GM13976 (cell line): ENCODE measurements around the gene DPP7.

Experiments used
- DNase-seq: peaks from one replicate; pipeline ENCODE4 v3.0.0; 2012; ENCODE audit warnings: low spot score
- in situ Hi-C: fragments of 300-500 bp; cut with MboI; formaldehyde crosslinking; loops from one replicate; pipeline ENCODE4 v1.12.0; 2022; ENCODE audit warnings: low sequenced_read_pairs, mixed read lengths, inconsistent platforms; ENCODE audit not compliant: unreplicated experiment
- TF ChIP-seq, protein P1 (sequence below): IDR thresholded peaks from 2 replicates; pipeline ENCODE4 v1.5.1; 2012; ENCODE audit warnings: borderline replicate concordance, mild to moderate bottlenecking; ENCODE audit not compliant: insufficient read depth; ENCODE audit errors: extremely low read depth, missing control alignments, control extremely low read depth

DPP7 gene

DNA sequence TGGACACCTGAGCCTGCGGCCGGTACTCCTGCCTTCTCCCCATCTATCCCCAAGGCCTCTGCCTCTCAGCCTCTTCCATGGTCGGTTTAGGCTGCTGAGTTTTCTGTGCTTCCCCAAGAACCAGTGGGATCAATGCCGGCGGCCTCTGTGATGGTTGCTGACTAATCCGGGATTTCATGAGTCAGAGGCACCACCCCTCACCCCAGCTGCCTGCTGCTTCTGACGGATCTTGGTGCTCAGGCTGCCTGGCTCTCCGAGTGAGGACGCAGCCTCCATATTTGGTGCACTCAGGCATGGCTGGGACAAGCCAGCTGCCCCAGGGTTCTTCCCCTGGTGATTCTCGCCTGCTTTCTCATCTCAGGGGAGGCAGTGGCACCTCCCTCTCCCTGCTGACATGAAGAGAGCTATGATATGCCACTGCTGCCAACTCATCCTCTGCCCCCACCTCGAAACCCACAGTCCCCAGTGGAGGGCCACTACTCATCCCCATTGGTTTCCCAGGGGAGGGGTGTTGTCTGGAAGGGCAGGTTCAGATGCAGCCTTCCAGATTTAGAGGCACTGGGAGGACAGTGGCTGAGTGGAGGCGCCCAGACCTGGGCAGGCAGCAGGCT, 31.0 kb downstream of the DPP7 start:
- DNase-seq, result no peak
- in situ Hi-C loops, result no loop called here
- TF ChIP-seq, protein P1, sequence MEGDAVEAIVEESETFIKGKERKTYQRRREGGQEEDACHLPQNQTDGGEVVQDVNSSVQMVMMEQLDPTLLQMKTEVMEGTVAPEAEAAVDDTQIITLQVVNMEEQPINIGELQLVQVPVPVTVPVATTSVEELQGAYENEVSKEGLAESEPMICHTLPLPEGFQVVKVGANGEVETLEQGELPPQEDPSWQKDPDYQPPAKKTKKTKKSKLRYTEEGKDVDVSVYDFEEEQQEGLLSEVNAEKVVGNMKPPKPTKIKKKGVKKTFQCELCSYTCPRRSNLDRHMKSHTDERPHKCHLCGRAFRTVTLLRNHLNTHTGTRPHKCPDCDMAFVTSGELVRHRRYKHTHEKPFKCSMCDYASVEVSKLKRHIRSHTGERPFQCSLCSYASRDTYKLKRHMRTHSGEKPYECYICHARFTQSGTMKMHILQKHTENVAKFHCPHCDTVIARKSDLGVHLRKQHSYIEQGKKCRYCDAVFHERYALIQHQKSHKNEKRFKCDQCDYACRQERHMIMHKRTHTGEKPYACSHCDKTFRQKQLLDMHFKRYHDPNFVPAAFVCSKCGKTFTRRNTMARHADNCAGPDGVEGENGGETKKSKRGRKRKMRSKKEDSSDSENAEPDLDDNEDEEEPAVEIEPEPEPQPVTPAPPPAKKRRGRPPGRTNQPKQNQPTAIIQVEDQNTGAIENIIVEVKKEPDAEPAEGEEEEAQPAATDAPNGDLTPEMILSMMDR, result no peak

DNA sequence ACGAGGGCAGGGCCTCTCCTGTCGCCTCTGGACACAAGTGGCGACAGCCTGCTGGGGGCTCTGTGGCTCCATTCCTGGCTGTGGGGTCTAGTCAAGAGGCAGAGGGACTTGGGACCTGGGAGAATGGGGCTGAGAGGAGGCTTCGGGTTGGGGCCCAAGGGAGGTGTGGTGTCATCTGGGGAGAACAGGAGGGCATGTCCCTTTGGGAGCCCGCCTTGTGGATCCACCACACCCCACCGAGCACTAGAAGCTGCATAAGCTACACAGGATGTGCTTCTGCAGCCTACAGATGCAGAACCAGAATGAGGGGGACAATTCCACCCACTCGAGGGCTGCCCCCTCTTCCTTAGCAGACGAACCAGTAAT, 31.6 kb downstream of the DPP7 start:
- in situ Hi-C loops, result no loop called here
- no peak for DNase-seq
- TF ChIP-seq, protein P1, result no peak

DNA sequence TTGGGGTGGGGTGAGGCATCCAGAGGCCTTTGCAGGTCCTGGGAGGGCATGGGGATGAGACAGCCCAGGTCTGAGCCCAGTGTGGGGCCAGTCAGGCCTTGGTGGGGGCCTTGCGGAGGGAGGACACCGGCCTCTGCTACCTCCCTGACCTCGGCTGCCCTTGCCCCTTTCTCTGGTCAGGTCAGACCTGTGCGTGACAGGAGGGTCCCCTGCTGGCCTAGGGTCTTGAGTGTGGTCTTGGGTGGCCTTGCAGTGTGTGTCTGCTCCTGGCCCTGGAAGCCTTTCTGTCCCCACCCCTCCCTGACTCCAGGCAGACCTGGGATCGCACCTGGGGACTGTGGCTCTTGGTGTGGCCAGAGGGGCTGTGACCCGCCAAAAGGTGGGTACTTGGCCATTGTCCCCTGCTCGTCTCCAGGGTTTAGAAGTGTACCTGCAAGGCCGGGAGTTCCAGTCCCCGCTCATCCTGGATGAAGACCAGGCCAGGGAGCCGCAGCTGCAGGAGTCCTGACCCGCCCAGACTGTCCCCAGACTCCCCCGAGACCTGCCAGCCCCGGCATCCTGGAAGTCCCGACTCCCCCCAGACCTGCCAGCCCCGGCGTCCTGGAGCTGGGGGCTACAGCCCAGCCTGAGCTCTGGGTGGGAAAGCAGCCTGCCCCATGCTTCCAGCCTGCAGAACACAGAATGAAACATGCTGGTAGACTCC, 32.2 kb downstream of the DPP7 start:
- TF ChIP-seq, protein P1, result no peak
- no peak for DNase-seq
- in situ Hi-C loops, result no loop called here

DNA sequence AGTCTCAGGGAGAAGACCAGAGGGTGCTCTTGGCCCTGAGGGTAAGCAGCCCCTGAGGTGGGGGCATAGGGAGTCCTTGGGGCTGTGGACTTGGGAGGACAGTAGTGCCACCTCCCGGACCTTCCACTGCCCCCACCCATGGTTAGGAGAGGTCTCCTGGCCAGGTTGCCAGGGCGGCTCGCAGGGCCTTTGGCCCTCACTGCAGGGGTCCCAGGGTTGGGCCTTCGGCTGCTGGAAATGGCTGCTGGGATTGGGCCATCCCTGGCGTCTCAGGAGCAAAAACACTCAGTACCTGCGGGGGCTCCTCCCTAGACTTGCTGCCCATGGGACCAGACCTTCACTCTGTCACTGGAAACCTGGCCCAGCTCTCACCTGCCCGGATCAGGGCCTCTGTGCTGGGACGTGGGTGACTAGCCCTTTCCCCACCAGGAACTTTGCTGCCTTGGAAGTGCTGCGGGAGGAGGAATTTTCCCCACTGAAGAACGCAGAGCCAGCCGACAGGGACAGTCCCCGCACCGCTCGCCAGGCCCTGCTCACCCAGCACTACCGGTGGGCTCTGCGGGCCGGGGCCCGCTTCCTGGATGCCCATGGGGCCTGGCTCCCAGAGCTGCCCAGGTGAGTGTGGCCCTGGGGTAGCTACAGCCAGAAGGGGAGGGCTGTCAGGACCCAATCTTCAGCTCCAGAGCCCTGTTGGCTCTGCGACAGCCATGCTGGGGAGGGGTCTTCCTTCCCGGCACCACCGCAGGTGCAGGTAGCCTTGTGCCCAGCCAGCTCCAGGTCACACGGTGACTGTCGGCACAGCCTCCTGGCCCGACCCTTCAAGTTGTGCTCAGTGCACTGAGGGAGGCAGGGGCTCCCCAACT, 34.0 kb downstream of the DPP7 start:
- TF ChIP-seq, protein P1, result no peak
- in situ Hi-C loops, result no loop called here

DNA sequence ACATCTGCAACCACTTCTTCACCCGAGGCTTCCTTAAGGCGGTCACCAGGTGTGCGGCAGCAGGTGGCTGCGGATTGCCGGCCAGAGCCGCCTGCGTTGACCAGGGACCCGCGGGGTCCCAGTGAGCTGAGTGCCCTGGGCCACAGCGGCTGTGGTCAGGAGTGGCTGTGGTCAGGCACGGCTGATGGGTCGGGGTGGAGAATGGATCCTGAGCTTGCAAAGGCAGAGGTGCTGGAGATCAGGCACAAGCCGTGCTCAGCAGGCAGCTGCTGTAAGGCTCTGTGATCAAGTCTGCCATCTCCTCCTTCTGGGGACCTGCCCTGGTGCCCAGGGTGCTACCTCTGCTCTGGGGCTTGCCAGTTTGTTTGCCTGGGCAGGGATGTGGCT, 35.1 kb downstream of the DPP7 start:
- DNase-seq, result no peak
- TF ChIP-seq, protein P1, result no peak
- in situ Hi-C loops, result no loop called here

More for the DNA sequence above, 34.0 kb downstream of the DPP7 start:
- DNase-seq, result no peak

DNA sequence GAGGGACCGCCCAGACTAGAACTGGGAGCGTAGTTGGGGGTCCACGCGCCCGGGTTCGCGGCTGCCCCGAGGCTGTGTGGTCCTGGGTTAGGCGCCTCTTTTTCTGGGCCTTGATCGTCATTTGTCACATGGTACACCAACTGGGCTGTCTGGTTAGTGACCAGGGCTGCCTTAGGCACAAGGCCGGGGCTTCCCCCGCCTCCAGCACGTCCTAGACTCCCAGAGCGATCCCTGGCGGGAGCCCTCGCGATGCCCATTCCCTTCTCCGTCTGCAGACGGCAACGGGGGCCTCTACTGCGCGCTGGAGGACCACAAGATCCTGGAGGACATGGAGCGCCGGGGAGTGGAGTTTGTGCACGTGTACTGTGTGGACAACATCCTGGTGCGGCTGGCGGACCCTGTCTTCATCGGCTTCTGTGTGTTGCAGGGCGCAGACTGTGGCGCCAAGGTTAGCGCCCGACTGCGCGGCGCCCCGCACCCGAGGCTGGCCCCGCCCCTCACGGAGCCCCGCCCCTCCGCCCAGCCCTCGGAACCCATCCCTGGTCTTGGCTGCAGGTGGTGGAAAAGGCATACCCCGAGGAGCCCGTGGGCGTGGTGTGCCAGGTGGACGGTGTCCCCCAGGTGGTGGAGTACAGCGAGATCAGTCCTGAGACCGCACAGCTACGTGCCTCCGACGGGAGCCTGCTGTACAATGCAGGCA, 35.7 kb downstream of the DPP7 start:
- TF ChIP-seq, protein P1, result no peak
- in situ Hi-C loops, result no loop called here
- DNase-seq, result no peak
